GM08714 (cell line): ENCODE measurements around the gene SMPX.

ENCODE experiments used
- H3K4me3 ChIP-seq: fragments of 200-500 bp; sonication (Bioruptor generic); 2 replicates; pipeline ENCODE4 v1.5.1; 2014; ENCODE audit warnings: mild to moderate bottlenecking, low read length, inconsistent platforms
- ZNF274 ChIP-seq: IDR thresholded peaks from 2 replicates; pipeline ENCODE4 v1.6.1; 2012; ENCODE audit warnings: mild to moderate bottlenecking, low read depth, low read length

The SMPX gene

GRCh38 chrX:21764008-21764407 lies 6.1 kb upstream of the SMPX start:
- no peak for TF ChIP-seq ZNF274
- no peak overlapping the region for H3K4me3 ChIP-seq

GRCh38 chrX:21758488-21758887 lies 572 bp upstream of the SMPX start:
- H3K4me3 ChIP-seq, result no peak overlapping the region
- TF ChIP-seq ZNF274, result no peak

GRCh38 chrX:21756785-21757529 lies 959 bp downstream of the SMPX start:
- no peak for TF ChIP-seq ZNF274
- no peak overlapping the region for H3K4me3 ChIP-seq

- TF ChIP-seq ZNF274, result no peak
- no peak overlapping the region for H3K4me3 ChIP-seq
Observed at GRCh38 chrX:21749924-21750323, 8.0 kb downstream of the SMPX start.

- H3K4me3 ChIP-seq, result no peak overlapping the region
- TF ChIP-seq ZNF274, result no peak
Observed at GRCh38 chrX:21748235-21748634, 9.7 kb downstream of the SMPX start.

GRCh38 chrX:21747558-21747957 lies 10.4 kb downstream of the SMPX start:
- no peak overlapping the region for H3K4me3 ChIP-seq

GRCh38 chrX:21745756-21746155 lies 12.2 kb downstream of the SMPX start:
- no peak for TF ChIP-seq ZNF274
- H3K4me3 ChIP-seq, result no peak overlapping the region

More at GRCh38 chrX:21747558-21747957, 10.4 kb downstream of the SMPX start:
- TF ChIP-seq ZNF274, result no peak

GRCh38 chrX:21744721-21745120 lies 13.2 kb downstream of the SMPX start:
- TF ChIP-seq ZNF274, result no peak
- H3K4me3 ChIP-seq, result no peak overlapping the region

- TF ChIP-seq ZNF274, result no peak
- no peak overlapping the region for H3K4me3 ChIP-seq
Observed at GRCh38 chrX:21744060-21744459, 13.9 kb downstream of the SMPX start.

- no peak for TF ChIP-seq ZNF274
- no peak overlapping the region for H3K4me3 ChIP-seq
Observed at GRCh38 chrX:21741869-21742701, 15.8 kb downstream of the SMPX start.

GRCh38 chrX:21741364-21741763 lies 16.6 kb downstream of the SMPX start:
- TF ChIP-seq ZNF274, result no peak

GRCh38 chrX:21740329-21741274 lies 17.3 kb downstream of the SMPX start:
- TF ChIP-seq ZNF274, result no peak
- no peak overlapping the region for H3K4me3 ChIP-seq

More at GRCh38 chrX:21741364-21741763, 16.6 kb downstream of the SMPX start:
- no peak overlapping the region for H3K4me3 ChIP-seq

GRCh38 chrX:21738950-21739287 lies 19.0 kb downstream of the SMPX start:
- no peak overlapping the region for H3K4me3 ChIP-seq
- TF ChIP-seq ZNF274, result no peak
